HepG2 (cell line): Measurements from ENCODE around the gene BAHCC1. TPM values are rescaled to one million over a fixed set of nuclear protein-coding genes. Genes with fewer than 3 reads are reported as not detected.
A peak's percentile ranks its signal among the peaks of the same experiment; 100 is the strongest.

ENCODE experiments used
- AGO1 ChIP-seq: fragments of 200-400 bp; formaldehyde crosslinking; IDR thresholded peaks from 2 replicates; pipeline ENCODE4 v1.6.1; 2017; ENCODE audit warnings: mild to moderate bottlenecking, low read depth, low read length, moderate library complexity; ENCODE audit not compliant: poor library complexity, severe bottlenecking
- ESRRA ChIP-seq: sonication (generic); formaldehyde crosslinking; IDR thresholded peaks from 2 replicates; pipeline ENCODE4 v1.5.1; 2020; ENCODE audit warnings: mild to moderate bottlenecking, low read depth, missing genetic modification reagents
- GATAD2A ChIP-seq: IDR thresholded peaks from 2 replicates; pipeline ENCODE4 v1.6.1; 2016
- HNRNPL ChIP-seq: fragments of 200-400 bp; formaldehyde crosslinking; IDR thresholded peaks from 2 replicates; pipeline ENCODE4 v1.6.1; 2017; ENCODE audit warnings: mild to moderate bottlenecking, low read depth, low read length
- KLF12 ChIP-seq: sonication (generic); formaldehyde crosslinking; IDR thresholded peaks from 2 replicates; pipeline ENCODE4 v1.4.0; 2020; ENCODE audit warnings: missing genetic modification reagents, borderline replicate concordance
- KLF9 ChIP-seq: IDR thresholded peaks from 2 replicates; pipeline ENCODE4 v1.6.1; 2016; ENCODE audit warnings: low read depth
- MYNN ChIP-seq: sonication (generic); formaldehyde crosslinking; IDR thresholded peaks from 2 replicates; pipeline ENCODE4 v1.4.0; 2020; ENCODE audit warnings: mild to moderate bottlenecking, low read depth, missing genetic modification reagents
- NCOR1 ChIP-seq: fragments of 200-600 bp; sonication (generic); IDR thresholded peaks from 2 replicates; pipeline ENCODE4 v1.7.0; 2017; ENCODE audit warnings: antibody characterized with exemption, low read length, borderline replicate concordance
- NFATC3 ChIP-seq: sonication (generic); formaldehyde crosslinking; IDR thresholded peaks from 2 replicates; pipeline ENCODE4 v1.5.1; 2020; ENCODE audit warnings: mild to moderate bottlenecking, missing genetic modification reagents
- RAD21 ChIP-seq: fragments of 450-650 bp; formaldehyde crosslinking; IDR thresholded peaks from 2 replicates; pipeline ENCODE4 v1.5.0; 2020; ENCODE audit warnings: mild to moderate bottlenecking
- RARG ChIP-seq: sonication (generic); formaldehyde crosslinking; IDR thresholded peaks from 2 replicates; pipeline ENCODE4 v1.4.0; 2020; ENCODE audit warnings: low read depth, mild to moderate bottlenecking, missing genetic modification reagents
- RBM22 ChIP-seq: fragments of 200-400 bp; formaldehyde crosslinking; optimal IDR thresholded peaks from 2 replicates; pipeline ENCODE3; 2017; ENCODE audit warnings: mild to moderate bottlenecking, low read length, moderate library complexity
- SAP130 ChIP-seq: IDR thresholded peaks from 2 replicates; pipeline ENCODE4 v1.6.1; 2016; ENCODE audit warnings: low read depth
- SOX6 ChIP-seq, 2 experiments: fragments of 450-650 bp in 1 of 2; sonication (generic) in 1 of 2; formaldehyde crosslinking in 1 of 2; IDR thresholded peaks; 2 replicates each; pipeline versions ENCODE4 v1.4.0 to v1.6.1; 2017 to 2020; ENCODE audit warnings: antibody characterized with exemption in 1 of 2, mild to moderate bottlenecking in 1 of 2, missing genetic modification reagents in 1 of 2
- TBX3 ChIP-seq: fragments of 450-650 bp; IDR thresholded peaks from 2 replicates; pipeline ENCODE4 v1.6.1; 2017; ENCODE audit warnings: antibody characterized with exemption, mild to moderate bottlenecking, inconsistent platforms, borderline replicate concordance
- WIZ ChIP-seq: sonication (generic); formaldehyde crosslinking; IDR thresholded peaks from 2 replicates; pipeline ENCODE4 v1.5.1; 2020; ENCODE audit warnings: mild to moderate bottlenecking, missing genetic modification reagents
- YEATS2 ChIP-seq: sonication (generic); formaldehyde crosslinking; IDR thresholded peaks from 2 replicates; pipeline ENCODE4 v1.4.0; 2020; ENCODE audit warnings: missing genetic modification reagents, borderline replicate concordance
- ZBTB7B ChIP-seq: sonication (generic); formaldehyde crosslinking; IDR thresholded peaks from 2 replicates; pipeline ENCODE4 v1.4.0; 2020; ENCODE audit warnings: missing genetic modification reagents
- ZNF10 ChIP-seq: sonication (generic); formaldehyde crosslinking; IDR thresholded peaks from 2 replicates; pipeline ENCODE4 v1.4.0; 2020; ENCODE audit warnings: mild to moderate bottlenecking, low read depth, missing genetic modification reagents, borderline replicate concordance
- ZNF230 ChIP-seq: sonication (generic); formaldehyde crosslinking; IDR thresholded peaks from 2 replicates; pipeline ENCODE4 v1.4.0; 2020; ENCODE audit warnings: mild to moderate bottlenecking, missing genetic modification reagents
- ZNF337 ChIP-seq: sonication (generic); formaldehyde crosslinking; IDR thresholded peaks from 2 replicates; pipeline ENCODE4 v1.5.1; 2020; ENCODE audit warnings: missing genetic modification reagents, low read depth, mild to moderate bottlenecking, borderline replicate concordance
- ZNF343 ChIP-seq: sonication (generic); formaldehyde crosslinking; IDR thresholded peaks from 2 replicates; pipeline ENCODE4 v1.4.0; 2020; ENCODE audit warnings: mild to moderate bottlenecking, missing genetic modification reagents
- ZNF367 ChIP-seq: sonication (generic); formaldehyde crosslinking; IDR thresholded peaks from 2 replicates; pipeline ENCODE4 v1.4.0; 2020; ENCODE audit warnings: missing genetic modification reagents, borderline replicate concordance
- ZNF451 ChIP-seq: sonication (generic); formaldehyde crosslinking; IDR thresholded peaks from 2 replicates; pipeline ENCODE4 v1.5.0; 2020; ENCODE audit warnings: mild to moderate bottlenecking, missing genetic modification reagents
- ZNF788 ChIP-seq: sonication (generic); formaldehyde crosslinking; IDR thresholded peaks from 2 replicates; pipeline ENCODE4 v1.5.0; 2020; ENCODE audit warnings: mild to moderate bottlenecking, missing genetic modification reagents, borderline replicate concordance
- ZNF879 ChIP-seq: sonication (generic); formaldehyde crosslinking; IDR thresholded peaks from 2 replicates; pipeline ENCODE4 v1.8.1; 2023; ENCODE audit warnings: missing genetic modification reagents
- ZSCAN31 ChIP-seq: sonication (generic); formaldehyde crosslinking; IDR thresholded peaks from 2 replicates; pipeline ENCODE4 v1.5.0; 2020; ENCODE audit warnings: low read depth, mild to moderate bottlenecking, missing genetic modification reagents
- polyA plus RNA-seq, 8 experiments: library from polyadenylated mRNA; depleted of rRNA in 3 of 8; stranded (reverse) in 7 of 8; unstranded in 1 of 8; fragments of >200 nt; fragmentation: Illumina TruSeq in 4 of 8; extraction: Trizol in 4 of 8; gene quantifications; 2 replicates each; pipeline versions ENCODE4 v1.2.1 to v1.2.3, GENCODE V29; 2011 to 2016; ENCODE audit warnings: low read depth in 4 of 8, missing spikeins in 1 of 8, mixed read lengths in 1 of 8; ENCODE audit not compliant: insufficient read depth in 1 of 8
- total RNA-seq, 5 experiments: library from RNA; depleted of rRNA; stranded (reverse); fragments of >200 nt; fragmentation: Illumina TruSeq; extraction: Trizol; gene quantifications; 2 replicates each; pipeline ENCODE4 v1.2.3, GENCODE V29; 2016; ENCODE audit warnings: low read depth in 1 of 5
- TF ChIP-seq, protein P1 (sequence below): sonication (generic); formaldehyde crosslinking; IDR thresholded peaks from 2 replicates; pipeline ENCODE4 v1.4.0; 2020; ENCODE audit warnings: mild to moderate bottlenecking, missing genetic modification reagents
- TF ChIP-seq, protein P2 (sequence below): sonication (generic); formaldehyde crosslinking; IDR thresholded peaks from 2 replicates; pipeline ENCODE4 v1.4.0; 2020; ENCODE audit warnings: missing genetic modification reagents
- TF ChIP-seq, protein P3 (sequence below): IDR thresholded peaks from 2 replicates; pipeline ENCODE4 v1.6.1; 2016
- TF ChIP-seq, protein P4 (sequence below): sonication (generic); formaldehyde crosslinking; IDR thresholded peaks from 2 replicates; pipeline ENCODE4 v1.4.0; 2020; ENCODE audit warnings: mild to moderate bottlenecking, low read depth, missing genetic modification reagents

Gene BAHCC1
- total and polyA plus RNA-seq, 2 of the 13 experiments (the other 11 are each of a cell fraction or from before 2014, with no cell fraction given), result 1.4 to 1.7 TPM

GRCh38 chr17:81488276-81488860 is 93.1 kb downstream of the BAHCC1 start (continued):
- TF ChIP-seq, protein P1, sequence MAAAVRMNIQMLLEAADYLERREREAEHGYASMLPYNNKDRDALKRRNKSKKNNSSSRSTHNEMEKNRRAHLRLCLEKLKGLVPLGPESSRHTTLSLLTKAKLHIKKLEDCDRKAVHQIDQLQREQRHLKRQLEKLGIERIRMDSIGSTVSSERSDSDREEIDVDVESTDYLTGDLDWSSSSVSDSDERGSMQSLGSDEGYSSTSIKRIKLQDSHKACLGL (CRISPR knock-in tag), result 0 out of 2 replicates have a peak, but pooled peaks have one; percentile 1
- TF ChIP-seq ZNF451, result no peak
- TF ChIP-seq TBX3, result no peak
- peak; percentile 14; the same call in 1 of the 2 replicates for TF ChIP-seq HNRNPL
- 0 out of 2 replicates have a peak, but pooled peaks have one; percentile 37 for TF ChIP-seq ZNF788 (CRISPR knock-in tag)
- TF ChIP-seq SAP130 (CRISPR knock-in tag), result 0 out of 2 replicates have a peak, but pooled peaks have one; percentile 3
- TF ChIP-seq ZSCAN31, result no peak; the same call in 1 of the 2 replicates
- TF ChIP-seq ZNF10 (CRISPR knock-in tag), result no peak
- no peak for TF ChIP-seq AGO1
- no peak for TF ChIP-seq MYNN (CRISPR knock-in tag)
- TF ChIP-seq ZNF879, result 0 out of 2 replicates have a peak, but pooled peaks have one; percentile 1
- no peak for TF ChIP-seq ZNF343 (CRISPR knock-in tag)
- 0 out of 2 replicates have a peak, but pooled peaks have one; percentile 10 for TF ChIP-seq ZNF337 (CRISPR knock-in tag)
- TF ChIP-seq, protein P2, sequence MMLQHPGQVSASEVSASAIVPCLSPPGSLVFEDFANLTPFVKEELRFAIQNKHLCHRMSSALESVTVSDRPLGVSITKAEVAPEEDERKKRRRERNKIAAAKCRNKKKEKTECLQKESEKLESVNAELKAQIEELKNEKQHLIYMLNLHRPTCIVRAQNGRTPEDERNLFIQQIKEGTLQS (CRISPR knock-in tag), result no peak
- peak; percentile 58; the same call in 1 of the 2 replicates for TF ChIP-seq ZBTB7B
- TF ChIP-seq KLF12, result no peak
- TF ChIP-seq RBM22, result no peak
- peak; percentile 4; the same call in 1 of the 2 replicates for TF ChIP-seq RAD21 (CRISPR knock-in tag)
- TF ChIP-seq NCOR1, result no peak
- TF ChIP-seq NFATC3 (CRISPR knock-in tag), result peak; percentile 59; the same call in 1 of the 2 replicates
- TF ChIP-seq WIZ (CRISPR knock-in tag), result peak; percentile 36; the same call in 1 of the 2 replicates
- TF ChIP-seq SOX6 (IDR thresholded peaks at IDR 0.05), result no peak
- TF ChIP-seq SOX6 (CRISPR knock-in tag; IDR thresholded peaks at IDR 0.05), result no peak
- TF ChIP-seq, protein P3, sequence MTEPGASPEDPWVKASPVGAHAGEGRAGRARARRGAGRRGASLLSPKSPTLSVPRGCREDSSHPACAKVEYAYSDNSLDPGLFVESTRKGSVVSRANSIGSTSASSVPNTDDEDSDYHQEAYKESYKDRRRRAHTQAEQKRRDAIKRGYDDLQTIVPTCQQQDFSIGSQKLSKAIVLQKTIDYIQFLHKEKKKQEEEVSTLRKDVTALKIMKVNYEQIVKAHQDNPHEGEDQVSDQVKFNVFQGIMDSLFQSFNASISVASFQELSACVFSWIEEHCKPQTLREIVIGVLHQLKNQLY (CRISPR knock-in tag), result no peak
- no peak for TF ChIP-seq GATAD2A
- TF ChIP-seq YEATS2 (CRISPR knock-in tag), result no peak
- TF ChIP-seq ZNF230 (CRISPR knock-in tag), result no peak; the same call in 1 of the 2 replicates
- TF ChIP-seq ZNF367 (CRISPR knock-in tag), result no peak
- TF ChIP-seq, protein P4, sequence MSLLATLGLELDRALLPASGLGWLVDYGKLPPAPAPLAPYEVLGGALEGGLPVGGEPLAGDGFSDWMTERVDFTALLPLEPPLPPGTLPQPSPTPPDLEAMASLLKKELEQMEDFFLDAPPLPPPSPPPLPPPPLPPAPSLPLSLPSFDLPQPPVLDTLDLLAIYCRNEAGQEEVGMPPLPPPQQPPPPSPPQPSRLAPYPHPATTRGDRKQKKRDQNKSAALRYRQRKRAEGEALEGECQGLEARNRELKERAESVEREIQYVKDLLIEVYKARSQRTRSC (CRISPR knock-in tag), result no peak
- TF ChIP-seq ESRRA (CRISPR knock-in tag), result no peak
- no peak for TF ChIP-seq RARG
- no peak for TF ChIP-seq KLF9 (CRISPR knock-in tag)
